ENCODE results near the gene SLC36A1.
"Not testable (repeated sequence)": the region's sequence is repeated elsewhere in the genome, so short reads cannot be mapped to it uniquely, and the experiment has no call there.

SLC36A1 gene

GRCh38 chr5:151447174-151448037 is at the start of gene SLC36A1:
Gene SLC36A1 (plus strand): TSS chr5:151447603. CDS start chr5:151458793, 11,190 bp downstream.
- peak; percentile 88 for DNase-seq

DNA sequence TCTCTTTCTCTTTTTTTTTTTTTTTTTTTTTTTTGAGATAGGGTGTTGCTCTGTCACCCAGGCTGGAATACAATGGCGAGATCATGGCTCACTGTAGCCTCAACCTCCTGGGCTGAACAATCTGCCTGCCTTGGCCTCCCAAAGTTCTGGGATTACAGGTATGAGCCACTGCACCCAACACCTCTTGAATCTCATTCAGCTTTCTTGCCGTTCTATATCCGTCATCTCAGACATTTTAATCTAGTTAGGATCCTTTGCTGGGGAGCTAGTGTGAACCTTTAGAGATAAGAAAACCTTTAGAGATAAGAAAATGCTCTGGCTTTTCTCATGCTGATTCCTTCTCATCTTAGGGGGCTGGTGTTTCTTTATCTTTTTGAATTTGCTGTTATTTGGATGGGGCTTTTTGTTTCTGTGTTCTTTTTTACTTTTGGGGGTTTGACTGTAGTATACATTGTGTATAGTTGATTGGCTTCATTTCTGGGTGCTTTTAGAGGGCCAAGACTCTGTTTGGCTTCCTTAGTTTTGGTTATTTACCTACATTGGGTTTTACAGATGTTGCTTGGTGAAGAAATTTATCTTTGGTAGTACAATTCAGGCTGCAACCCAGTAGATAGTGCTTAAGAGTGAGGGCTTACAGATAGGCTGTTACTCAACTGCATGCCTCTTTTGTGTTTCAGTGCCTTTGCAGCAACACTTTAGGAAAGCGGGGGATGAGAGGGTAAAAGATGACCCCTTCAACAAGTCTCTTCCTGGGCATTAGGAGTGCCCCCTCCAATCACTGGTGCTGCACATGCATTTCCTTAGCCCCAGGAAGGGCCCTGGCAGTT is 41.9 kb upstream of the SLC36A1 start:
- no peak for DNase-seq

DNA sequence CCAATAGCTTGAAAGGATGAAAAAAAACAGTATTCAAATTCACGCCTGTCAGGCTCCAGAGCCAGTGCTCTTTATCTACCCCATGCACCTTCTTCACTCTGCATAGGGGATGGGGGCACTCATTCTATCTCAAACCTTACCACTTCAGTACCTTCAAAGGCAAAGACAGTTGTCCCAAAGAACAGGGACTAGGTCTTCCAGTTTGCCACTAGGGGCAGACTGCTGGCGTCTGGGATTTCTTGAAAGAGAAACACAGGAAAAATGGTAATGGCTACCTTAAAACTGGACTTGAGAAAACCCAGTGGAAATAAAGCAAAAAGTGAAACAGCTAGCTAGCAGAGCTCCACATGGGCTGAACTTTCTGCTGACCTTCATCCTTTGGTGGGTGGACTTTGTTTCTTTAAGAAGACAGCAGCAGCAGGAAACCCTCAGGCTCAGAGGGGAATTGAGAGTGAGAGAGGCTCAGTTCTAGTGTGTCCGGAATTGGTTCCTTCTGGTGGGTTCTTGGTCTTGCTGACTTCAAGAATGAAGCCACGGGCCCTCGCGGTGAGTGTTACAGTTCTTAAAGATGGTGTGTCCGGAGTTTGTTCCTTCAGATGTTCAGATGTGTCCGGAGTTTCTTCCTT is 41.0 kb upstream of the SLC36A1 start:
- DNase-seq: no peak

- DNase-seq: no peak
These were observed 38.7 kb upstream of the SLC36A1 start for GRCh38 chr5:151408591-151409230.

DNA sequence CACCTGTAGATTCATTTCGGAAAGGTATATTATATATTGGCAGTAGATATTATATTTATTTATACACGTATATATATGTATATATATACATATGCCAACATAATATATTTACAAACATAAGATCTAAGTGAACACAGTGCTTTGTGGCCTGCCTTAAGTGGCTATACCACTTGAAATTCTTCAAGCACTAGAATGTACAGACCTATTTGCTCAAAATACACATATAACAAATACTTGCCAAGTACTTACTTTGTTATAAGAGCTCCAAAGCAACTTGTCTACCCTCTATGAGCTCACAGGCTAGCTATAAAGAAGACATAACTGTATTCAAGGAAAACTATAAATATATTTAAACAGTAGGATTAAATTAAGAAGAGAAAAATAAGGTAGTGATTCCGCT is 33.6 kb upstream of the SLC36A1 start:
- DNase-seq: no peak

GRCh38 chr5:151414536-151414935 is 32.9 kb upstream of the SLC36A1 start:
- no peak for DNase-seq

- no peak for DNase-seq
These were observed 29.7 kb upstream of the SLC36A1 start for GRCh38 chr5:151417712-151418111.

- no peak for DNase-seq
These were observed 27.3 kb upstream of the SLC36A1 start for GRCh38 chr5:151420127-151420526.

GRCh38 chr5:151424892-151425523 is 22.4 kb upstream of the SLC36A1 start:
- DNase-seq: no peak

- DNase-seq: not testable (repeated sequence)
These were observed 21.1 kb upstream of the SLC36A1 start for GRCh38 chr5:151426347-151426746.

GRCh38 chr5:151427258-151427657 is 20.1 kb upstream of the SLC36A1 start:
- DNase-seq: no peak

DNA sequence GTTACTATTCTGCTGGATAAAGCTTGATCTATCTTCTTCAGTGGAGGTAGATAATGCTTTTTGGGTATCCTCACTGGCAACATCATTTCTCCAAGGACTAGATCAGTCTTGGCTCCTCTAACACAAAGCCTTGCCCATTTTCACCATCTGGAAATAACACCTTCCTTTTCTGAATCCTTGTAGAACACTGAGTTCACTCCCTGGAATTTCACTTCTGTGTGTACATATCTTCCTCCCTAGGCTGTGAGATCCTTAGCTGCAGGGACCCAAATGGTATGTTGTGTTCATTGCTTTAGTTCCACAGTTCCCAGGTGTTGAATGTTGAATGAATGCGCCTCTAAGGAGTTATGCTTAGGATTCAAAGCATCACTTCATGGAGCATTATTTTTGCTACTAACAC is 16.7 kb upstream of the SLC36A1 start:
- no peak for DNase-seq

- no peak for DNase-seq
These were observed 15.7 kb upstream of the SLC36A1 start for GRCh38 chr5:151431666-151432065.

DNA sequence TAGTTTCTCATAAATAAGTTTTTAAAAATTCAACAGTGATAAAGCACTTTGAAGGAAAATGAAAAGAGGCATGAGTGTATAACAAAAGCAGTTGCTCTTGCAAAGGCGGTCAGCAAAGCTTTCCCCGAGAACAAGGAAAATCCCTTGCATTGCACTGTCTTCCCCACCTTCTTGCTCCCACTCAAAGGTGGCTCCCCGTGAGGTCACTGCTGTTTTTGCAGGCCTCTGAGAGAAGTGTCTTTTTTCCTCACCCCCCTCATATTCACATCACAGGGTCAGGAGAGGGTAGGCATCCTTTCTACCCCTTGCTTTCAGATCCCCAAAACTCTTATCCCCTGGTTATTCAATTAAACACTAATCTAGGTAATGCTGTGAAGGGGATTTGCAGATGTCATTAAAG is 15.2 kb upstream of the SLC36A1 start:
- no peak for DNase-seq

GRCh38 chr5:151434570-151435237 is 12.7 kb upstream of the SLC36A1 start:
- DNase-seq: no peak

DNA sequence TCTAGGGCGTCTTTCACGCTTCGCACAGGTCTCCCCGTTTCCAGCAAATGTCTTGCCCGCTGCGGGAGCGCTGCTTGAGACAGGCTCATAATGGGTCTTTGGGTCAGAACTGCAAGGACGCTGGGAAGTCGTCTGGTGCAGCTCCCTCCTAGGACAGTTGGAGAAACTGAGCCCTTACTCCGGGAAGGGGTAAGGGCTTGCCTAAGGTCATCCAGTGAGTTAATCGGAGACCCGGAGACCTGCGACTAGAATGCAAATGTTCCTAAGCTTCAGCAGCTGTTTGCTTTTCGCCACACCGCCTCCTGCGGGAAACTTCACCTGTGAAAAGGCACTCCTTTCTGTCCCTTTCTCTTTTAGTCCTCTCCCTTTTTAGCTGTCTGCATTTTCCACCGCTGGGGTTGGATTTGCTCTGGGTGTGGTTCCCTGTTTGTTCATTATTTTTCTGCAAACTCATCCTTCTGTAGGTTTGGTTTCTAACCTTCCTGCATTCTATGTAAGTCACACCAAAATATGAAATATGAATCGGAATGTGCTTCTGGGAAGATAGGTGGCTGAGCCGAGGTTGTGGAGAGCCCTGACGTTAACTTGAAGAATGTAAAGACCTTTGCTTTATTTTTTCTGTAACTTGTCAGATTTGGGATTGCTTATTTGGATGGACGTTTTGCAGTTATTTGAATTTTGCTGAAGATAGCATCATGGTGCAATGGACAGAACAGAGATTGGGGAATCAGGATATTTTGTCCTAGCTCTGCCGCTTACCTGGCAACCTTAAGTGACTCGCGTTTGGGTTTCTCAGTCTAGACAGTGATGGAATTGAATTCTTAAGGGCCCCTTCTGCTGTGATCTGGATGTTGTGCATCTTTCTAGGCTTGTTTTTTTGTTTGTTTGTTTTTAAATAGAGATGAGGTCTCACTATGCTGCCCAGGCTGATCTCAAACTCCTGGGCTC is 909 bp downstream of the SLC36A1 start:
- DNase-seq: peak in 1 of 2 experiments; percentile 8

DNA sequence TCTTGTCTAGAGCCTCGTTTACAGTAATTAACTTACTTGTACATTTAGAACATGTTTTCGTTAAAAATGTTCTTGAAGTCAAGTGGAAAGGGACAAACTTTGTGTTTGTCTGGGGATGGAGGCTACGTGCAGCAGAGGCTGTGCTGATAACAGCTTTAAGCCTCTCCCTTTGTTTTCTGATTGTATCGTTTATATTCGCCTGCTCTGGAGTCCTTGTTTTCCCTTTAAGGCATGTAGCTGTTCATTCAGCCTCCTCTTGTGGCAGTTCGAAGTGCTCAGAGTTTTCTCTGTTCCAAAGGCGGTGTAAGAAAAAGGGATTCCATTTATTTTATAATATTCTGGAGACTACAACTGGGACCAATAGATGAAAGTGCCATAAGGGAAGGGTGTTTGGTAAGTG is 1.9 kb downstream of the SLC36A1 start:
- DNase-seq: no peak

GRCh38 chr5:151449839-151450238 is 2.4 kb downstream of the SLC36A1 start:
- no peak for DNase-seq

- no peak for DNase-seq
These were observed 3.2 kb downstream of the SLC36A1 start for GRCh38 chr5:151450605-151451004.

DNA sequence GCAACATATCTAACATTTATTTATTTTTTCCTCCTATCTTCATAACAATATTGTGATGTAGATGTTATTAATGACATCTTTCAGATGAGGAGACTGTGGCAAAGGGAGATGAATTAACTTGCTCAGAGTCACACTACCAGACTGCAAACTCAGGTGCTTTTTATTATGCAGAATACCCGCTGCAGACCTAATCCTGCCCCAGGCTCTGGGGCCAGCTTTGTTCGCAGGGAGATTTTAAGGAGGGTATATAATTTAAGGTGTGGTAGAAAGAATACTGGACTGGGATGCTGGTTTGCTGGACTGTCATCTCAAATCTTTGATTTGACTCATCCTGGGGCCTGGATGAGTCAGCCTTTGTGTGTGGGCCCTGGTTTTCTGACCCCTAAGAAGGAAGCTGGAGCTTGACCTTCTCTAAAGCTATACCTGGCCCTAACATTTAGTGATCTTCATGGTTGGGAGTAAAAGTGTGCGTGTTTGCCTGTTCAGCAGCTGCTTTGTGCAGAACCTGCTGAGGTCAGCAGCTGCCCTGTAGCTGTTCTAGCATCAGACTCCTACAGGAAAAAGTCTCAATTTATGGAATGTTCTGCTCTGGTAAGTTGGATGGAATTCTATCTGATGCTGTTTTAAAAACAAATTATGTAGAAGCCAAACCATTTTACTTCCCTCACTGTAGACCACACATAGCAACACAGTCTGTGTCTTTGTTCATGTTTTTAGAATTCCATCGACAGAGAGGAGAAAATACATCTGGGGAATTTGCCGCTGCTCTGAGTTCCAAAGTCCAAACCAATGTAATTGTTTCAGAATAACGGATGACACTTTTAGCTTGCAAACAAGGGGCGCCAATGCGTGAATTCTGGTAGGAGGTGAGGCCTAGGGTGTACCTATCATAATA is 4.5 kb downstream of the SLC36A1 start:
- DNase-seq: no peak
